Tibial nerve (tissue), 4 donors: ENCODE measurements around the gene DMTF1. TPM values are rescaled to one million over a fixed set of nuclear protein-coding genes. Genes with fewer than 3 reads are reported as not detected.

ENCODE experiments used
- DNase-seq, 2 donors: peaks; one replicate each; pipeline ENCODE4 v3.0.0-alpha.2; 2019; ENCODE audit warnings: low spot score in 2 of 2
- H3K27ac ChIP-seq, 4 donors: fragments of 200-600 bp; sonication (generic) in 3 of 4; one replicate each; pipeline ENCODE4 v1.5.1; 2017 to 2019; ENCODE audit warnings: mild to moderate bottlenecking in 1 of 4
- H3K27me3 ChIP-seq, 2 donors: fragments of 200-600 bp; sonication (generic) in 1 of 2; one replicate each; pipeline versions ENCODE4 v1.5.1 to v1.6.0; 2017 to 2019
- H3K36me3 ChIP-seq, 3 donors: fragments of 200-600 bp; sonication (generic); one replicate each; pipeline ENCODE4 v1.5.1; 2018 to 2019
- H3K4me1 ChIP-seq, 4 donors: fragments of 200-600 bp; sonication (generic) in 3 of 4; one replicate each; pipeline ENCODE4 v1.5.1; 2017 to 2019
- H3K4me3 ChIP-seq, 4 donors: fragments of 200-600 bp; sonication (generic) in 3 of 4; one replicate each; pipeline ENCODE4 v1.5.1; 2017 to 2019; ENCODE audit warnings: mild to moderate bottlenecking in 1 of 4, moderate library complexity in 1 of 4
- H3K9me3 ChIP-seq, 4 donors: fragments of 200-600 bp; sonication (generic) in 3 of 4; one replicate each; pipeline ENCODE4 v1.5.1; 2017 to 2019
- EP300 ChIP-seq, 2 donors: sonication (generic); formaldehyde crosslinking; IDR thresholded peaks; one replicate each; pipeline ENCODE4 v1.6.1; 2017; ENCODE audit warnings: antibody characterized with exemption in 2 of 2, mild to moderate bottlenecking in 1 of 2
- POLR2A ChIP-seq, 2 donors: fragments of 450-650 bp; IDR thresholded peaks; one replicate each; pipeline ENCODE4 v1.6.1; 2017; ENCODE audit warnings: antibody characterized with exemption in 2 of 2, mild to moderate bottlenecking in 2 of 2, moderate library complexity in 2 of 2
- WGBS, 2 donors: methylation state at CpG; one replicate each; pipeline ENCODE4 v1.1.5; 2018; 5-methylcytosine and 5-hydroxymethylcytosine counted together
- total RNA-seq, 4 donors: library from RNA; depleted of rRNA; stranded (reverse); fragments of >200 nt; gene quantifications; one replicate each; pipeline ENCODE4 v1.1.0, GENCODE V29; 2016
- TF ChIP-seq, protein P1 (sequence below), 5 experiments: fragments of 200-600 bp in 3 of 5; fragments of 450-650 bp in 2 of 5; sonication (generic) in 3 of 5; IDR thresholded peaks; one replicate each; pipeline ENCODE4 v1.5.1; 2016 to 2019; ENCODE audit warnings: antibody characterized with exemption in 5 of 5, mild to moderate bottlenecking in 3 of 5, moderate library complexity in 2 of 5

Gene DMTF1
- total RNA-seq, 4 donors from 2014 or later, result 111 to 142 (median 133) TPM

DNA sequence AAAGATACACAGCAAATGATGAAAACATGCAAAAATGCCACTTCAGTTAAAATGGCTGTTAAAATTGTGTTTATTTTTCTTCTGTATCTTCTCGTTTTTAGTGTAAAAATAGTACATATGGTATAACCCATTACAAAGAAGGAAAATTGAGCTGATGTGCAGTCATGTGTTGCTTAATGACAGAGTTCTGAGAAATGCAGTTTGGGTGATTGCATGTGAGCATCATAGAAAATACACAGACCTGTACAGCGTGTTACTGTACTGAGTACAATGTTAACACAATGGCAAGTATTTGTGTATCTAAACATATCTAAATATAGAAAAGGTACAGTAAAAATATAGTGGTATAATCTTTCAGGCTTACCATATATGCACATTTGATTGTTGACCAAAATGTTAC lies 7.3 kb downstream of the DMTF1 start:
- 69 to 73% methylated on average over 2 of the region's 2 CpGs for WGBS, 2 donors

GRCh38 chr7:87164433-87164832 lies 12.2 kb downstream of the DMTF1 start:
- 82 to 88% methylated on average over 2 of the region's 2 CpGs for WGBS, 2 donors
- no peaks in the 10 kb centered on the region for H3K27me3 ChIP-seq
- TF ChIP-seq, protein P1, sequence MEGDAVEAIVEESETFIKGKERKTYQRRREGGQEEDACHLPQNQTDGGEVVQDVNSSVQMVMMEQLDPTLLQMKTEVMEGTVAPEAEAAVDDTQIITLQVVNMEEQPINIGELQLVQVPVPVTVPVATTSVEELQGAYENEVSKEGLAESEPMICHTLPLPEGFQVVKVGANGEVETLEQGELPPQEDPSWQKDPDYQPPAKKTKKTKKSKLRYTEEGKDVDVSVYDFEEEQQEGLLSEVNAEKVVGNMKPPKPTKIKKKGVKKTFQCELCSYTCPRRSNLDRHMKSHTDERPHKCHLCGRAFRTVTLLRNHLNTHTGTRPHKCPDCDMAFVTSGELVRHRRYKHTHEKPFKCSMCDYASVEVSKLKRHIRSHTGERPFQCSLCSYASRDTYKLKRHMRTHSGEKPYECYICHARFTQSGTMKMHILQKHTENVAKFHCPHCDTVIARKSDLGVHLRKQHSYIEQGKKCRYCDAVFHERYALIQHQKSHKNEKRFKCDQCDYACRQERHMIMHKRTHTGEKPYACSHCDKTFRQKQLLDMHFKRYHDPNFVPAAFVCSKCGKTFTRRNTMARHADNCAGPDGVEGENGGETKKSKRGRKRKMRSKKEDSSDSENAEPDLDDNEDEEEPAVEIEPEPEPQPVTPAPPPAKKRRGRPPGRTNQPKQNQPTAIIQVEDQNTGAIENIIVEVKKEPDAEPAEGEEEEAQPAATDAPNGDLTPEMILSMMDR (IDR thresholded peaks at IDR 0.05), result no peak
- H3K36me3 ChIP-seq, result peaks cover 0 to 53% (median 0%) of the 10 kb centered on the region in 3 donors
- no peak overlapping the region for H3K4me3 ChIP-seq
- no peak for DNase-seq
- H3K27ac ChIP-seq, result no peak overlapping the region
- H3K9me3 ChIP-seq, result no peaks in the 10 kb centered on the region
- H3K4me1 ChIP-seq, result peaks cover 0 to 3% (median 0%) of the 10 kb centered on the region in 4 donors

More for the DNA sequence above, 7.3 kb downstream of the DMTF1 start:
- Histone ChIP-seq H3K36me3 (peaks cover 0 to 11% (median 0%) of the 10 kb centered on the region in 3 donors), H3K27me3 (no peaks in the 10 kb centered on the region), H3K27ac (no peak overlapping the region), H3K9me3 (no peaks in the 10 kb centered on the region), H3K4me3 (no peak overlapping the region), H3K4me1 (peaks cover 0 to 45% (median 25%) of the 10 kb centered on the region in 4 donors)
- TF ChIP-seq POLR2A (IDR thresholded peaks at IDR 0.05) (no peak), EP300 (IDR thresholded peaks at IDR 0.05) (no peak)
- TF ChIP-seq, protein P1 (IDR thresholded peaks at IDR 0.05), result no peak
- DNase-seq, result no peak

GRCh38 chr7:87170828-87171227 lies 18.6 kb downstream of the DMTF1 start:
- Histone ChIP-seq H3K27ac (no peak overlapping the region), H3K4me1 (no peaks in the 10 kb centered on the region), H3K4me3 (no peak overlapping the region), H3K27me3 (no peaks in the 10 kb centered on the region), H3K9me3 (no peaks in the 10 kb centered on the region), H3K36me3 (peaks cover 0 to 96% (median 0%) of the 10 kb centered on the region in 3 donors)
- no peak for DNase-seq
- no peak for TF ChIP-seq EP300 (IDR thresholded peaks at IDR 0.05)
- TF ChIP-seq, protein P1 (IDR thresholded peaks at IDR 0.05), result no peak
- WGBS, 2 donors, result 92% methylated on average over 3 of the region's 3 CpGs

DNA sequence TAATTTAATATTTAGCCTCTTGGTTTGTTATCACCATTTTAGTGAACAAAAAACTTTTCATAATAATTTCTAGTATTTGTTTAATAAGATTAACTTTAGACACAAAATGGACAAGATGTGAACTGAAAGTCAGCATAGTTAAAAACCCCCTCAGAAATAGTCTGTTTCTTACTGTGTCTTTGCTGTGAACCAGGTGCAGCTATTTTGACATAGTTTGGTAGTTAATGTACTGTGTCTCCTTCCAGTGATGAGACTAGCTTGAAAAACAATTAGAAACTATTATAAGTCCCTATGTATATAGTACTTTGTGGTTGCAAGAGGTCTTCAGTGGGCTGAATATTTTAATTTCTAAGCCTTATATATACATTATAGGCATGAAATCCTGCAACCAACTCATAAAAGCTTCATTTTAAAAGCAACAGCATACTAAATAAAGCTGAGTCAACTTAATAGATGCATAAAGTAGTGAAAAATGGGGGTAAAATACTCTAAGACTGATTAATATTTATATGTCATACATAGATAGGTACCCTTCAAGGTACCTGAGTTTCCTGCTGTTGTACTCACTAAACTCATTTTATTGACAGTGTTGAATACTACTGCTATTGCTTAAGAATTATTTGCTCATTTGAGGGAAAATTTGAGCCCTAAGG lies 19.2 kb downstream of the DMTF1 start:
- no peak overlapping the region for H3K4me3 ChIP-seq
- no peak for DNase-seq
- peaks cover 0 to 96% (median 0%) of the 10 kb centered on the region in 3 donors for H3K36me3 ChIP-seq
- TF ChIP-seq EP300 (IDR thresholded peaks at IDR 0.05) (no peak), POLR2A (IDR thresholded peaks at IDR 0.05) (no peak)
- TF ChIP-seq, protein P1 (IDR thresholded peaks at IDR 0.05), result no peak
- H3K27me3 ChIP-seq, result no peaks in the 10 kb centered on the region
- no peaks in the 10 kb centered on the region for H3K4me1 ChIP-seq
- no peaks in the 10 kb centered on the region for H3K9me3 ChIP-seq
- no peak overlapping the region for H3K27ac ChIP-seq

DNA sequence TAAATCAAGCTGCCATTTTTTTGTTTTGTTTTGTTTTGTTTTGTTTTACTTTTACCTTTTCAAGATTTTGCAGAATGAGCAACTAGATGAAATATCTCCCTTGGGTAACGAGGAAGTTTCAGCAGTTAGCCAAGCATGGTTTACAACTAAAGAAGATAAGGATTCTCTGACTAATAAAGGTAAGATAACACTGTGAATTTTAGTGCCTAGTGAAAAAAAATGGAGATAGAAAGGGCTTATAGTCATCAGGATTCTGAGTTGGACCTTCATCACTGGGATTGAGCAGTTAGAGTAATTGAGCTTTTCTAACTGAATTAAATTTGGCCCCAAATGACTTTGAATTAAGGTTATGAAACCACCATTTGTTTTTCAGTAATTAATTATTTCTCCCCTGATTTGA lies 21.2 kb downstream of the DMTF1 start:
- WGBS, 2 donors, result 96 to 100% methylated on average over 1 of the region's 1 CpG
- Histone ChIP-seq H3K9me3 (no peaks in the 10 kb centered on the region), H3K36me3 (peaks cover 0 to 87% (median 0%) of the 10 kb centered on the region in 3 donors), H3K4me1 (no peaks in the 10 kb centered on the region), H3K4me3 (no peak overlapping the region), H3K27me3 (no peaks in the 10 kb centered on the region), H3K27ac (no peak overlapping the region)
- TF ChIP-seq, protein P1 (IDR thresholded peaks at IDR 0.05), result no peak
- TF ChIP-seq POLR2A (IDR thresholded peaks at IDR 0.05), result no peak
- TF ChIP-seq EP300 (IDR thresholded peaks at IDR 0.05), result no peak
- no peak for DNase-seq
